ENCODE measurements around the gene SPIRE2.
"Not testable (repeated sequence)": the region's sequence is repeated elsewhere in the genome, so short reads cannot be mapped to it uniquely, and the experiment has no call there.

Gene SPIRE2

DNA sequence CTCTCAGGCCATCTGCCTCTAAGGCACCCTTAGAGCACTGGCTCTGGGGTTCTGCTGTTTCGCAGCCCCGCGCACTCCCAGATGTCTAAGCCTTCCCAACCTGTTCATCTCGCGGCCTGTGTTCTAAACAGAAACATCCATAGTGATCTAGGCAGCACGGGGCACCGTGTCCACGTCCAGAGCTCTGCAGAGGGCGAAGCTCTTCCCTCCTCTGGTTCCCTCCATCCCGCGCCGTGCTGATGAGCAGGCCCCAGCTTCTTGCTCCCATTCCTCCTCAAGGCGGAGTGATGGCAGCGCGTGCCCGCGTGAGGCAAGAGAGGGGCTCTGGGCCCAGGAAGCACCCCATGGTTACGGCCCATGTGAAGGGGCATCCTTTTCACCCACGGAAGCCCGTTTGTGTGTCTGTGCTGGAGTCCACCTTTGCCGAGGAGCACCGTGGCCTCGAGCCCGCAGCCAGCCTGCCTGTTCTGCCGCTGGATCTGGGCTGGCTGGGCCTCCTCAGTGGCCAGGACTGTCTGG lies 3.6 kb downstream of the SPIRE2 start:
- TF ChIP-seq, protein P1, sequence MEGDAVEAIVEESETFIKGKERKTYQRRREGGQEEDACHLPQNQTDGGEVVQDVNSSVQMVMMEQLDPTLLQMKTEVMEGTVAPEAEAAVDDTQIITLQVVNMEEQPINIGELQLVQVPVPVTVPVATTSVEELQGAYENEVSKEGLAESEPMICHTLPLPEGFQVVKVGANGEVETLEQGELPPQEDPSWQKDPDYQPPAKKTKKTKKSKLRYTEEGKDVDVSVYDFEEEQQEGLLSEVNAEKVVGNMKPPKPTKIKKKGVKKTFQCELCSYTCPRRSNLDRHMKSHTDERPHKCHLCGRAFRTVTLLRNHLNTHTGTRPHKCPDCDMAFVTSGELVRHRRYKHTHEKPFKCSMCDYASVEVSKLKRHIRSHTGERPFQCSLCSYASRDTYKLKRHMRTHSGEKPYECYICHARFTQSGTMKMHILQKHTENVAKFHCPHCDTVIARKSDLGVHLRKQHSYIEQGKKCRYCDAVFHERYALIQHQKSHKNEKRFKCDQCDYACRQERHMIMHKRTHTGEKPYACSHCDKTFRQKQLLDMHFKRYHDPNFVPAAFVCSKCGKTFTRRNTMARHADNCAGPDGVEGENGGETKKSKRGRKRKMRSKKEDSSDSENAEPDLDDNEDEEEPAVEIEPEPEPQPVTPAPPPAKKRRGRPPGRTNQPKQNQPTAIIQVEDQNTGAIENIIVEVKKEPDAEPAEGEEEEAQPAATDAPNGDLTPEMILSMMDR (IDR thresholded peaks at IDR 0.05; ENCODE audit: low read depth, low read length, missing control alignments): no peak
- DNase-seq (ENCODE audit: low read depth): no peak
- H3K4me3 ChIP-seq (ENCODE audit: low read depth, low read length): no peak overlapping the region

DNA sequence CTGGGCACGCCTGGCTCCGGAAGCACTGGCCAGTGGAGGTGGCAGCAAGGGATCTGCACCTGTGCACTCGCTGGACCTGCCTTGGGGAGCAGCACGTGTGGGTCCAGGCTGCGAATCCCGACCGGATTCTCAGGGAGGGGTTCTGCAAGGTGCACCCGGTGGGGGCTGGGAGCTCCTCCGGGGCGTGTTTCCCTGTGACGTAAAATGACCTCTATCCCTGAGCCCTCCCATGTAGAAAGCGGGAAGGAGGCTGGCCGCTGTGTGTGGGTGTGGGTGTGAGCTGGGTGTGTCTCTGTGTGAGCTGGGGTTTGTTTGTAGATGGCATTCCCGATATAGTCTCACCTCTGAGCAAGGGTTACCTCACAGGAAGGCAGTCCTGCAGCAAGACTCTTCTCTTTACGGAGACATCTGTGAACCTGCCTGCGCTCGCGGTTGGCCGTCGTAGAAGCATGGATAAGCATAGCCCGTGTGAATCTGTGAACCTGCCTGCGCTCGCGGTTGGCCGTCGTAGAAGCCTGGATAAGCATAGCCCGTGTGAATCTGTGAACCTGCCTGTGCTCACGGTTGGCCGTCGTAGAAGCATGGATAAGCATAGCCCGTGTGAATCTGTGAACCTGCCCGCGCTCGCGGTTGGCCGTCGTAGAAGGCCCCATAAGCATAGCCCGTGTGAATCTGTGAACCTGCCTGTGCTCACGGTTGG lies 5.5 kb downstream of the SPIRE2 start:
- not testable (repeated sequence) for DNase-seq (ENCODE audit: low read depth); H3K4me3 ChIP-seq (ENCODE audit: low read depth, low read length)

DNA sequence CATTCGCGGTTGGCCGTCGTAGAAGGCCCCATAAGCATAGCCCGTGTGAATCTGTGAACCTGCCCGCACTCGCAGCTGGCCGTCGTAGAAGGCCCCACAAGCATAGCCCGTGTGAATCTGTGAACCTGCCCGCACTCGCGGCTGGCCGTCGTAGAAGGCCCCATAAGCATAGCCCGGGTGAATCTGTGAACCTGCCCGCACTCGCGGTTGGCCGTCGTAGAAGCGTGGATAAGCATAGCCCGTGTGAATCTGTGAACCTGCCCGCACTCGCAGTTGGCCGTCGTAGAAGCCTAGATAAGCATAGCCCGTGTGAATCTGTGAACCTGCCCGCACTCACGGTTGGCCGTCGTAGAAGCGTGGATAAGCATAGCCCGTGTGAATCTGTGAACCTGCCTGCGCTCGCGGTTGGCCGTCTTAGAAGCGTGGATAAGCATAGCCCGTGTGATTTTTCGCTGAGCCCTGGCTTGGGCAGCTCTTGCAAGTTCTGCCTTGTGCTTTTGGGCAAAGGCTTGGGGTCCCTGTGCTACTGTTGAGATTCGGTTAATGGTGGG lies 6.6 kb downstream of the SPIRE2 start:
- not testable (repeated sequence) for H3K4me3 ChIP-seq (ENCODE audit: low read depth, low read length); DNase-seq (ENCODE audit: low read depth)

DNA sequence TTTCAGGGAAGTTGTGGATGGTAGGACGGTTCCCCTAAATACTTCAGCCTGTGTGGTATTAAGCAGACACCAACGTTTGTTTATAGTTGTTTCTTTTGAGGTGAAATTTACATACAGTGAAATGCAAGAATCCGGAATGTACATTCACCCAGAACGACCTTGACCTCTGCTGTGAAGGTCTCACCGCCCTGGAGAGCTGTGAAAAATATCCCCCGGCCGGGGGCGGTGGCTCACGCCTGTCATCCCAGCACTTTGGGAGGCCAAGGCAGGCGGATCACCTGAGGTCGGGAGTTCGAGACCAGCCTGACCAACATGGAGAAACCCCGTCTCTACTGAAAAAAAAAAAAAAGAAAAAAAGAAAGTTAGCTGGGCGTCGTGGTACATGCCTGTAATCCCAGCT lies 8.2 kb downstream of the SPIRE2 start:
- DNase-seq (ENCODE audit: low read depth); H3K4me3 ChIP-seq (ENCODE audit: low read depth, low read length): not testable (repeated sequence)

DNA sequence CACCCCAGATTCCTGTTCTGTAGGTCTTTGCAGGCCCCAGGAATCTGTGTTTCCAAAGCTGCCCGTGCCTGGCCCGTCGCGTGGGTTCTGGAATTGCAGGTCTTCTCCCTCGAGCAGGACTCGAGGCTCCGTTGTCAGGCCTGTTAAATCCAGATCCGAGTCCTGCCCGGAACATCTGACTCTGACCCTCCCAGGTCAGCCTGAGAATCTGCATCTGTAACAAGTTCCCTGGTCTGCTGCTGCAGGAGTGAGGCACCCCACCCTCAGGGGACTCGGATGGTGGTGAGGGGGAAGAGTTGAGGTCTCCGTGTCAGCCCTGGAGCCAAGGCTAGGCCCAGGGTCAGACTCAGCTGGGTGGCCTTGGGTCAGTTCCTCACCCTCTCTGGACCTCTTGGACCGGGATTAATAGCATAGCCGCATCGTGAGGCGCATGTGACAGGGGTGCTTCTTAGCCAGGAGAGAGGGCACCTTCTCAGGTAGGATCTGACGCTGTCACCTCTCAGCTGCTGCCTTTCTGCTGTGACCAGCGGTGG lies 8.8 kb downstream of the SPIRE2 start:
- no peak for DNase-seq (ENCODE audit: low read depth)
- TF ChIP-seq, protein P1 (IDR thresholded peaks at IDR 0.05; ENCODE audit: low read depth, low read length, missing control alignments): no peak
- H3K4me3 ChIP-seq (ENCODE audit: low read depth, low read length): no peak overlapping the region; the same call in 1 of the 2 replicates

DNA sequence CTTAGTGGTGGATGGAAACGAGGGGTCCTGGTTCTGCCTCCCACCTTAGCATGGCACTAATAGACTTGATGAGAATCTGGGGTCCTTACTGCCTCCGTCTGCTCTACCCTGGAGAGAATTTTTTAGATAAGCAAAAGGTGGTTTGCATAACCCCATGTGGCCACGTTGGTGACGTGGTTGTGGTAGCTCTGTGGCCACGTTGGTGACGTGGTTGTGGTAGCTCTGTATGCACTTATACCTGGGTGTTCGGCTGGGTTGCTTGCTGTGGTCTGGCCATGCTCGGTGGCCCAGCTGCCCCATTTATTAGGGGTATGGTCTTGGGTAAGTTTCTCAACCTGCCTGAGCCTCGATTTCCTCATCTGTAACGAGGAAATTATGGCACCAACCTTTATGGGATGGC lies 13.0 kb downstream of the SPIRE2 start:
- DNase-seq (ENCODE audit: low read depth): no peak
- no peak overlapping the region for H3K4me3 ChIP-seq (ENCODE audit: low read depth, low read length)
- TF ChIP-seq, protein P1 (IDR thresholded peaks at IDR 0.05; ENCODE audit: low read depth, low read length, missing control alignments): no peak

DNA sequence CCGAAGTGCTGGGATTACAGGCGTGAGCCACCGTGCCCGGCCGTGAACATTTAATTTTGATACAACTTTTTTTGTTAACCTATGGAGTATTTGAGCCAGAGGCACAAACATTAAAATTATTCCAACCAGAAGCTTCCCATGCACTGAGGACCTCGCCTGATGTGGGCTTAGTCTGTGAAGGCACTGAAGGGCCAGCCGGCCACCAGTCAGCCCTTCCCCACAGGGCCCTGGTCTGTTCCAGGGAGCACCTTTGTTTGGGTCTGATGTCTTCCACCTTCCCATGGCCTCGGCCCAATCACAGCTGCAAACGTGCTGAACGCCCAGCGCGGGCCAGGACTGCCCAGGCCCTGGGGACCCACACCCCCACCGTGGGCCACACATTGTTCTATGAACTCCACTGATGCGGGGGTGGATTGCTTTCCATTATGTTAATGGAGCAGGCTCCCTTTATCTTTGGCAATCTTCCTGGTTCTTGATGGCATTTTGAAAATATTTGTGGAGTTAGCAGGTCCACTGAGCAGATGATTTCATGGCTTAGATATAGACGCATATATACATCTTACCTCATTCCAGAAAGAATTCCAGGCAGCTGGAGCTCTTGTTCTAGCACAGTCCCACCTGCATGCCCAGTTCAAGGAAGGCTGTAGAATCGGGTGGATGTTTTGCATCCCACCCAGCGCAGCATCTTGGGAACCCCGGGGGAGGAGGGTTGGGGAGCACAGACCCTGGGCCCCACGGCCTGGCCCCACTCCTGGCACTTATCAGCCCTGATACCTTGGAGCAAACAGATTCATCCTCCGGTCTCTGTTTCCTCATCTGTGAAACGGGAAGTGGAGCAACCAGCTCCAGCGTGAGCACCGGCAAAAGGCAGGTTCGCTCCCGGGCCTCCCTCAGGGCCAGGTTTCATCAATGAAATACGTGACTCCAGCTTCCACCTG lies 14.5 kb downstream of the SPIRE2 start:
- DNase-seq (ENCODE audit: low read depth): no peak
- TF ChIP-seq, protein P1 (IDR thresholded peaks at IDR 0.05; ENCODE audit: low read depth, low read length, missing control alignments): no peak
- no peak overlapping the region for H3K4me3 ChIP-seq (ENCODE audit: low read depth, low read length)
